IgD-negative memory B cell (primary cell): ENCODE results near the gene LHPP. TPM values are rescaled to one million over a fixed set of nuclear protein-coding genes. Genes with fewer than 3 reads are reported as not detected.
"Not testable (repeated sequence)": the region's sequence is repeated elsewhere in the genome, so short reads cannot be mapped to it uniquely, and the experiment has no call there.

Experiments used
- H3K27ac Mint-ChIP-seq, 3 donors: one replicate each; pipeline ENCODE4 v1.8.0; 2020 to 2022; ENCODE audit warnings: mild to moderate bottlenecking in 3 of 3, mixed read lengths in 3 of 3, moderate library complexity in 1 of 3
- H3K27me3 Mint-ChIP-seq: one replicate; pipeline ENCODE4 v1.8.0; 2021; ENCODE audit warnings: mixed read lengths
- H3K36me3 Mint-ChIP-seq: one replicate; pipeline ENCODE4 v1.8.0; 2020; ENCODE audit warnings: mild to moderate bottlenecking, mixed read lengths
- H3K4me1 Mint-ChIP-seq, 3 donors: one replicate each; pipeline ENCODE4 v1.8.0; 2020 to 2022; ENCODE audit warnings: mixed read lengths in 3 of 3, mild to moderate bottlenecking in 1 of 3
- H3K4me3 Mint-ChIP-seq, 4 donors: one replicate each; pipeline ENCODE4 v1.8.0; 2020 to 2022; ENCODE audit warnings: mild to moderate bottlenecking in 4 of 4, mixed read lengths in 4 of 4, moderate library complexity in 3 of 4
- H3K9me3 Mint-ChIP-seq, 3 donors: one replicate each; pipeline ENCODE4 v1.8.0; 2020 to 2021; ENCODE audit warnings: mixed read lengths in 3 of 3, mild to moderate bottlenecking in 1 of 3
- polyA plus RNA-seq: library from polyadenylated mRNA; unstranded; fragments of 300-500 nt; fragmentation: Illumina TruSeq; gene quantifications from one replicate; pipeline ENCODE4 v1.2.3, GENCODE V29; 2021

The LHPP gene
- polyA plus RNA-seq, 1 donor from 2014 or later, result 52.0 TPM

DNA sequence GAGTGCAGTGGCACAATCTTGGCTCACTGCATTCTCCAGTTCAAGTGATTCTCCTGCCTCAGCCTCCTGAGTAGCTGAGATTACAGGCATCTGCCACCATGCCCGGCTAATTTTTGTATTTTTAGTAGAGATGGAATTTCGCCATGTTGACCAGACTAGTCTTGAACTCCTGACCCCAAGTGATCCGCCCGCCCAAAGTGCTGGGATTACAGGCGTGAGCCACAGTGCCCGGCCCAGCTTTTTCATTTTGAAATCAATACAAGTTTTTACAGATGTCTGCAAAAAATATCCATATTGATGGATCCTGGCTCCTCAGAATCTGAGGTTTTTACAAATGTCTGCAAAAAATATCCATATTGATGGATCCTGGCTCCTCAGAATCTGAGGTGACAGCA lies 126.7 kb downstream of the LHPP start:
- Mint-ChIP-seq H3K27ac (peak overlapping the region in 2 of 3 donors; percentile 48 to 82), H3K4me3 (peak overlapping the region in 2 of 4 donors; percentile 47 to 85), H3K4me1 (peaks cover 17 to 26% (median 21%) of the 10 kb centered on the region in 3 donors)

GRCh38 chr10:124588736-124589490 lies 127.3 kb downstream of the LHPP start:
- Mint-ChIP-seq H3K4me3 (peak overlapping the region in 2 of 4 donors; percentile 47 to 85), H3K27me3 (no peaks in the 10 kb centered on the region), H3K36me3 (no peaks in the 10 kb centered on the region), H3K27ac (no peak overlapping the region), H3K4me1 (peaks cover 17 to 23% (median 21%) of the 10 kb centered on the region in 3 donors), H3K9me3 (peaks cover 0 to 2% (median 0%) of the 10 kb centered on the region in 3 donors)

More for the DNA sequence above, 126.7 kb downstream of the LHPP start:
- H3K36me3 Mint-ChIP-seq, H3K9me3 Mint-ChIP-seq, H3K27me3 Mint-ChIP-seq: not testable (repeated sequence)

DNA sequence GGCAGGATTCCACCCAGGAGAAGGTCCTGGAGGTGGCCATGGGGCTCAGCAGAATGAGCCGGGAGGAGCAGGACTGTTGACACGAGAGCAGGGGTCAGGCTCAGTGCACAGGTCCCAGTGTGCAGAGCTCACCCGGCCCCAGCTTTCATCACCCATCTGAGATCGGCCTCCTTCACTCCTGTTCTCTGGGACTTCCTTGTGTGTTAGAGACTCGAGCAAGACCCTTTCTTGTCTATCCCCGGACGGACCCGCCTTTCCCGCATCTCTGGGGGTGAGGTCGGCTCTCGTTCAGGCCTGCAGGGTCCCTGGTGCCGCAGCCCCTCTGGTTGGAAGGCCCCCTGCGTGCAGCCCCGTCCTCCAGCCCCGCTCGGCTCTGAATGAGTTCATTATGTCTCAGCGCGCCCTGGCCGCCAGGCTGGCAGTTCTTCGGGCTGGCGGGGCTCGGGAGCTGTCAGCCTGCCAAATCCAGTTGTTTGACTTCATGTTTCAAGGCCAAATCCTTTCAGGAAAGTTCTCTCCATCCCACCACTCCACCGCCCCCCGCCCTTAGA lies 127.9 kb downstream of the LHPP start:
- peak overlapping the region in 1 of 3 donors; percentile 21 for H3K27ac Mint-ChIP-seq
- H3K36me3 Mint-ChIP-seq, result no peaks in the 10 kb centered on the region
- no peak overlapping the region for H3K4me3 Mint-ChIP-seq
- no peaks in the 10 kb centered on the region for H3K27me3 Mint-ChIP-seq
- peaks cover 0 to 2% (median 0%) of the 10 kb centered on the region in 3 donors for H3K9me3 Mint-ChIP-seq
- H3K4me1 Mint-ChIP-seq, result peaks cover 17 to 21% (median 21%) of the 10 kb centered on the region in 3 donors

DNA sequence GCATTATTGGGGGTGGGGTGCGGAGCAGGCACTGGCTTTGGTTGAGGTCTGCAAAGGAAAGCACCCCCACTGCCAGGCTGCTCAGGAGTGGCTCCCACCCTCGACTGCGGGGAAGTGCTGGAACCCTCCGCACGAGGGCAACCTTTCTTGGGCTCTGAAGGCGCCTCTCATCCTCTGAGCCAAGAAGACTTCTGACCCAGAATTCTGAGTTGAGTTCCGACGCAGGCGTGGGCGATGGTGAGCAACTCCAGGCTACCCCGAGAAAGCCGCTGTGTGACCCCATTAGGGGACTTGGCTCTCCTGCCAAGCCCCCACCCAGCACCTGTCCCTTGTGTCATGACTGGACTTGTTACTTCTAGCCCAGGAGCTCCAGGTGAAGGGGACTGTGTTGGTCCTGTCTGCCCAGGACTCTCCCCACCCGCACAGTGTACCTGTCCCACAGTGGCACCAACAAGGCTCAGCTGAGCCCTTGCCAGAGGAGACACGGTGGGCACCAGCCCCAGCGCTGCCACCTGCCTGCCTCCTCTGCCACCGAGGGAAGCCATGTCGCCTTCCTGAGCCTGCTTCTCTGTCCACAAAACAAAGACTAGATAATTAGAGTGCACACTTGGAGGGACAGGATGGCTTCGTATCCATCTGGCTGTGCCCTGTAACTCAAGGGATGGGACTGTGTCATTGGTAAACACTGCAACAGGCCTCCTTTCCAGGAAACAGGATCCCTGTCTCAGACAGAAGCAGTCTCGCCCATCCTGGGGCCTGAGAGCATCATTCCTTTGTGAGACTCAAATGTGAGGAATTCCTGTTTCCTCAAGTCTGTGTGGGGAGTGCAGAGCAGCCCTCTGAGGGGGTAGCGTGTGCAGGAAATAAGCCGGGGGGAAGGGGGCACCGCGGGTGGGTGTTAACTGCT lies 128.8 kb downstream of the LHPP start:
- Mint-ChIP-seq H3K36me3 (peaks cover 1% of the 10 kb centered on the region), H3K27ac (peak overlapping the region in 1 of 3 donors; percentile 45), H3K4me3 (peak overlapping the region in 2 of 4 donors; percentile 17 to 43), H3K4me1 (peaks cover 20 to 26% (median 22%) of the 10 kb centered on the region in 3 donors), H3K27me3 (no peaks in the 10 kb centered on the region), H3K9me3 (peaks cover 0 to 2% (median 0%) of the 10 kb centered on the region in 3 donors)

- peaks cover 0 to 2% (median 0%) of the 10 kb centered on the region in 3 donors for H3K9me3 Mint-ChIP-seq
- no peaks in the 10 kb centered on the region for H3K27me3 Mint-ChIP-seq
- peak overlapping the region in 1 of 3 donors; percentile 45 for H3K27ac Mint-ChIP-seq
- no peak overlapping the region for H3K4me3 Mint-ChIP-seq
- H3K4me1 Mint-ChIP-seq, result peaks cover 23 to 26% (median 24%) of the 10 kb centered on the region in 3 donors
- H3K36me3 Mint-ChIP-seq, result peaks cover 2% of the 10 kb centered on the region
Measured at GRCh38 chr10:124591123-124591495, 129.5 kb downstream of the LHPP start.

DNA sequence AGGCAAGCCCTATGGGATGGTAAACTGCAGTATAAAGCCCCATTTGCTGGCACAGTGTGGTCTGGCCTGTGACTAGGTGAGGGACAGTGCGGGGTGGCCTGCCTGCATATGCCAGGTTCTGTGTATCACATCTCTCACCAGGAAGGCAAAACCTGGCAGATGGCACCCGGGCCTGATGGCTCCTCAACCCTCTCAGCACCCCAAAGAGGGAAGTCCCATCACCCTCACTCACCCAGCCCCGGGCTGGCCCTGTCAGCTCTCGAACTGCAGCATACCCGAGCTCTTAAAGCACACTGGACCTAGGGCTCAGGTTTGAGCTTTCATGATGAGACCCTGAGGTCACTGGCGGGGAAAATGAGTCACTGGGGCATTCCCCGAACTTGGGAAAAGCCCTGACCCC lies 130.5 kb downstream of the LHPP start:
- no peak overlapping the region for H3K4me3 Mint-ChIP-seq
- H3K9me3 Mint-ChIP-seq, result no peaks in the 10 kb centered on the region
- H3K27me3 Mint-ChIP-seq, result no peaks in the 10 kb centered on the region
- H3K27ac Mint-ChIP-seq, result peak overlapping the region in 2 of 3 donors; percentile 45 to 71
- peaks cover 2% of the 10 kb centered on the region for H3K36me3 Mint-ChIP-seq
- H3K4me1 Mint-ChIP-seq, result peaks cover 17 to 21% (median 18%) of the 10 kb centered on the region in 3 donors

GRCh38 chr10:124592736-124593430 lies 131.3 kb downstream of the LHPP start:
- no peak overlapping the region for H3K4me3 Mint-ChIP-seq
- peak overlapping the region in 1 of 3 donors; percentile 45 for H3K27ac Mint-ChIP-seq
- no peaks in the 10 kb centered on the region for H3K27me3 Mint-ChIP-seq
- H3K36me3 Mint-ChIP-seq, result peaks cover 2% of the 10 kb centered on the region
- no peaks in the 10 kb centered on the region for H3K9me3 Mint-ChIP-seq
- peaks cover 14 to 18% (median 17%) of the 10 kb centered on the region in 3 donors for H3K4me1 Mint-ChIP-seq

- Mint-ChIP-seq H3K9me3 (no peaks in the 10 kb centered on the region), H3K4me1 (peaks cover 14 to 15% (median 15%) of the 10 kb centered on the region in 3 donors), H3K36me3 (peaks cover 2% of the 10 kb centered on the region), H3K4me3 (no peak overlapping the region), H3K27ac (peak overlapping the region in 1 of 3 donors; percentile 7), H3K27me3 (no peaks in the 10 kb centered on the region)
Measured at GRCh38 chr10:124593431-124593985, 131.9 kb downstream of the LHPP start.

DNA sequence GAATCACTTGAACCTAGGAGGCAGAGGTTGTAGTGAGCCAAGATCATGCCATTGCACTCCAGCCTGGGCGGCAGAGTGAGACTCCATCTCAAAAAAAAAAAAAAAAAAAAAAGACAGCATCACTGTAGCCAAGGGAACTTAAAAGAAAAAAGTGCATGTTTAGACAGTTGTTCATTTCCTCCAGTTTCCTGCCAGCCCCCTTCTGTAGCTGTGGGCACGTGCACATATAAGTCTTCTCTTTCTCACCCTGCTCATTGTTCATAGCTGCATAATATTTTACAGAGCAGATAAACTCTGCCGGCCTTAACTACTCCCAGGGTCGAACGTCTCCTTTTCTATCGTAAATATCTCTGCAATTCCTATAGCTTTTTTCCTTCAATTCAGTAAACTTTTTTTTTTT lies 132.6 kb downstream of the LHPP start:
- Mint-ChIP-seq H3K4me3 (no peak overlapping the region), H3K27ac (peak overlapping the region in 1 of 3 donors; percentile 21), H3K27me3 (no peaks in the 10 kb centered on the region), H3K4me1 (peaks cover 14 to 21% (median 15%) of the 10 kb centered on the region in 3 donors), H3K9me3 (no peaks in the 10 kb centered on the region), H3K36me3 (peaks cover 2% of the 10 kb centered on the region)

DNA sequence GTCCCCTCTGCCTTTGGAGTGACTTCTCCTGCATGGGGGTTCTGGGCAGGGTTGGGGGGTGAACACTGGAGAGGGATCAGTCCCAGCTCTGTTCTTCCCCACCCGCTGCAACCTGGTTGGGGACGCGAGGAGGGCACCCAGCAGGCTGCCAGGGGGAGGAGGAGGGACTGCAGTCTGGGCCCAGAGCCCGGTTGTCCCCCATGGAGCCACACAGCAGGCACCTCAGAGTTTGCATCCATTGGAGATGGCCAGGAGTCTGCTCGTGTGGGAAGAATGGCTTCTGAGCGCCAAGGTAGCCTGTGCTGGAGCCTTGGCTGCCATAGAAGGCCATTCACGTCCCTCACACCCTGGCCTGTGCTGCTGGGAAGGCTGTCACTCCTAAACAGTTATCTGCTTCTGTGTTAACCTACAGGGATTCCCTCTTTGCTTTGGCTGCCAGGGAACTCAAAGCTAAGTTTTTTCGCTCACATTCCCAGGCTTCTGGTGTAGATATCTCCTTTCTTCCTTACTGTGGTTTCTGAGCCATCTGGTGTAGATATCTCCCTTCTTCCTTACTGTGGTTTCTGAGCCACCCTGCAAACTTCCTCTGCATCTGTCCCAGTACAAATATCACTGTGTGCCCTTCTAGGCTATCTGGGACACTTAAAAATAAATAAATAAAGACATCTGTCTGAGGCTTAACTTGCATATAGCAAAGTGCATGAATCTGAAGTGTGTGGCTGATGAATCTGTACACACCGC lies 133.7 kb downstream of the LHPP start:
- no peaks in the 10 kb centered on the region for H3K27me3 Mint-ChIP-seq
- no peaks in the 10 kb centered on the region for H3K9me3 Mint-ChIP-seq
- H3K4me1 Mint-ChIP-seq, result peaks cover 14 to 26% (median 20%) of the 10 kb centered on the region in 3 donors
- H3K36me3 Mint-ChIP-seq, result peaks cover 2% of the 10 kb centered on the region
- H3K4me3 Mint-ChIP-seq, result no peak overlapping the region
- peak overlapping the region in 1 of 3 donors; percentile 86 for H3K27ac Mint-ChIP-seq

DNA sequence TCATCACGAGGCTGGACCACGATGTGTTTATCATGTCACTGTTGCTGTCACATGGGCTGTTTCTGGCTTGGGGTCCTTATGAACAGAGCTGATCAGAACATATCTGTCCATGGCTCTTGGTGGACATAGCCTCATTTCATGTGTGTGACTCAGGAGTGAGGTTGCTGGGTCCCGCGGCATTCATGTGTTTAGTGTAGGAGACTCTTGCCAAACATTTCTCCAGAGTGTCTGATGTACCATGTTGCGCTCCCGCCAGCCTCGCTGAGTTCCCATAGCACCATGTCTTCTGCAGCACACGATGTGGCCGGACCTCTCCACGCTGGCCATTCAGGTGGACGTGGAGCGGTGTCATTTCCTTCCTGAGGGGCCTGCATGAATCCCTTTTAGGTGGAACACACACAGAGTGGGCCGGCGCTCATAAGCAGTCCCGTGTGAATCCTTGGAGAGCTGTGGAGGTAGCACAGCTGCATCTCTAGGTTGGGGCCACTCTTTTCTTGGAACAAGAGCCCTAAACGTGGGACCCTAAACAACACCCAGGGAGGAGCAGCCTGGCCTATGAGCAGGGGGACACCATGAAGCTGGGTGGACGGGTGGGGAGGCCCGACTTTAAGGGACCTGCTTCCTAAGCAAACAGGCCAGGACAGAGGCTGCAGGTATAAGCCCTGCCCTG lies 134.6 kb downstream of the LHPP start:
- no peaks in the 10 kb centered on the region for H3K27me3 Mint-ChIP-seq
- H3K4me3 Mint-ChIP-seq, result no peak overlapping the region
- peaks cover 2% of the 10 kb centered on the region for H3K36me3 Mint-ChIP-seq
- peaks cover 21 to 30% (median 29%) of the 10 kb centered on the region in 3 donors for H3K4me1 Mint-ChIP-seq
- H3K9me3 Mint-ChIP-seq, result no peaks in the 10 kb centered on the region
- peak overlapping the region in 1 of 3 donors; percentile 70 for H3K27ac Mint-ChIP-seq

GRCh38 chr10:124596962-124597845 lies 135.6 kb downstream of the LHPP start:
- peaks cover 22 to 34% (median 34%) of the 10 kb centered on the region in 3 donors for H3K4me1 Mint-ChIP-seq
- no peak overlapping the region for H3K4me3 Mint-ChIP-seq
- H3K27me3 Mint-ChIP-seq, result no peaks in the 10 kb centered on the region
- peak overlapping the region in 1 of 3 donors; percentile 70 for H3K27ac Mint-ChIP-seq
- no peaks in the 10 kb centered on the region for H3K9me3 Mint-ChIP-seq
- H3K36me3 Mint-ChIP-seq, result peaks cover 2% of the 10 kb centered on the region
